ENCODE results near the gene ARHGEF11. TPM values are rescaled to one million over a fixed set of nuclear protein-coding genes. Genes with fewer than 3 reads are reported as not detected.

ARHGEF11 gene
- total and polyA plus RNA-seq, 4 donors: 14.2 to 44.1 (median 31.9) TPM

GRCh38 chr1:156939786-156940334 lies 105.7 kb downstream of the ARHGEF11 start:
- ATAC-seq (ENCODE audit: insufficient read depth, low FRiP score) (no peak), DNase-seq (no peak)
- no peak for TF ChIP-seq CTCF (IDR thresholded peaks at IDR 0.05; ENCODE audit: control extremely low read depth, extremely low read depth)
- Histone ChIP-seq H3K9me3 (ENCODE audit: control insufficient read depth in 4 of 4, insufficient read depth in 3 of 4, low read length in 3 of 4) (no peaks in the 10 kb centered on the region), H3K9ac (ENCODE audit: insufficient read depth in 1 of 2, low read length in 2 of 2) (no peak overlapping the region), H3K4me1 (ENCODE audit: control insufficient read depth in 5 of 5, insufficient read depth in 5 of 5, low read length in 5 of 5) (no peaks in the 10 kb centered on the region), H3K27me3 (ENCODE audit: control insufficient read depth in 3 of 3, insufficient read depth in 3 of 3, low read length in 2 of 3) (no peaks in the 10 kb centered on the region), H3K4me3 (no peak overlapping the region), H3K27ac (ENCODE audit: low read depth in 1 of 2, low read length in 1 of 2) (no peak overlapping the region), H3K36me3 (ENCODE audit: control insufficient read depth in 4 of 4, insufficient read depth in 4 of 4, low read length in 4 of 4) (peaks cover 11 to 75% (median 29%) of the 10 kb centered on the region in 4 donors)
- WGBS, 2 donors: 91 to 95% methylated on average over 13 of the region's 13 CpGs

GRCh38 chr1:156938813-156939212 lies 106.7 kb downstream of the ARHGEF11 start:
- ATAC-seq (ENCODE audit: insufficient read depth, low FRiP score): no peak
- no peaks in the 10 kb centered on the region for H3K9me3 ChIP-seq (ENCODE audit: control insufficient read depth in 4 of 4, insufficient read depth in 3 of 4, low read length in 3 of 4)
- H3K27me3 ChIP-seq (ENCODE audit: control insufficient read depth in 3 of 3, insufficient read depth in 3 of 3, low read length in 2 of 3): no peaks in the 10 kb centered on the region
- no peak for DNase-seq
- no peak overlapping the region for H3K9ac ChIP-seq (ENCODE audit: insufficient read depth in 1 of 2, low read length in 2 of 2)
- no peak overlapping the region for H3K27ac ChIP-seq (ENCODE audit: low read depth in 1 of 2, low read length in 1 of 2)
- no peak overlapping the region for H3K4me3 ChIP-seq
- 88 to 91% methylated on average over 6 to 7 of the region's 7 CpGs for WGBS, 2 donors
- H3K36me3 ChIP-seq (ENCODE audit: control insufficient read depth in 4 of 4, insufficient read depth in 4 of 4, low read length in 4 of 4): peaks cover 11 to 68% (median 20%) of the 10 kb centered on the region in 4 donors
- no peak for TF ChIP-seq CTCF (IDR thresholded peaks at IDR 0.05; ENCODE audit: control extremely low read depth, extremely low read depth)
- no peaks in the 10 kb centered on the region for H3K4me1 ChIP-seq (ENCODE audit: control insufficient read depth in 5 of 5, insufficient read depth in 5 of 5, low read length in 5 of 5)

- 64 to 68% methylated on average over 8 of the region's 8 CpGs for WGBS, 2 donors
- peaks cover 11 to 64% (median 14%) of the 10 kb centered on the region in 4 donors for H3K36me3 ChIP-seq (ENCODE audit: control insufficient read depth in 4 of 4, insufficient read depth in 4 of 4, low read length in 4 of 4)
- H3K4me1 ChIP-seq (ENCODE audit: control insufficient read depth in 5 of 5, insufficient read depth in 5 of 5, low read length in 5 of 5): no peaks in the 10 kb centered on the region
- no peak overlapping the region for H3K4me3 ChIP-seq
- H3K27ac ChIP-seq (ENCODE audit: low read depth in 1 of 2, low read length in 1 of 2): no peak overlapping the region
- ATAC-seq (ENCODE audit: insufficient read depth, low FRiP score) (no peak), DNase-seq (no peak)
- no peaks in the 10 kb centered on the region for H3K9me3 ChIP-seq (ENCODE audit: control insufficient read depth in 4 of 4, insufficient read depth in 3 of 4, low read length in 3 of 4)
- TF ChIP-seq CTCF (IDR thresholded peaks at IDR 0.05; ENCODE audit: control extremely low read depth, extremely low read depth): no peak
- no peak overlapping the region for H3K9ac ChIP-seq (ENCODE audit: insufficient read depth in 1 of 2, low read length in 2 of 2)
- H3K27me3 ChIP-seq (ENCODE audit: control insufficient read depth in 3 of 3, insufficient read depth in 3 of 3, low read length in 2 of 3): no peaks in the 10 kb centered on the region
Observed at GRCh38 chr1:156937883-156938282, 107.7 kb downstream of the ARHGEF11 start.

GRCh38 chr1:156936721-156937220 lies 108.8 kb downstream of the ARHGEF11 start:
- DNase-seq (no peak), ATAC-seq (ENCODE audit: insufficient read depth, low FRiP score) (no peak)
- TF ChIP-seq CTCF (IDR thresholded peaks at IDR 0.05; ENCODE audit: control extremely low read depth, extremely low read depth): no peak
- no peak overlapping the region for H3K4me3 ChIP-seq
- peaks cover 0 to 1% (median 0%) of the 10 kb centered on the region in 5 donors for H3K4me1 ChIP-seq (ENCODE audit: control insufficient read depth in 5 of 5, insufficient read depth in 5 of 5, low read length in 5 of 5)
- peaks cover 7 to 53% (median 12%) of the 10 kb centered on the region in 4 donors for H3K36me3 ChIP-seq (ENCODE audit: control insufficient read depth in 4 of 4, insufficient read depth in 4 of 4, low read length in 4 of 4)
- H3K27me3 ChIP-seq (ENCODE audit: control insufficient read depth in 3 of 3, insufficient read depth in 3 of 3, low read length in 2 of 3): no peaks in the 10 kb centered on the region
- 87 to 91% methylated on average over 10 of the region's 10 CpGs for WGBS, 2 donors
- H3K27ac ChIP-seq (ENCODE audit: low read depth in 1 of 2, low read length in 1 of 2): no peak overlapping the region
- no peaks in the 10 kb centered on the region for H3K9me3 ChIP-seq (ENCODE audit: control insufficient read depth in 4 of 4, insufficient read depth in 3 of 4, low read length in 3 of 4)
- no peak overlapping the region for H3K9ac ChIP-seq (ENCODE audit: insufficient read depth in 1 of 2, low read length in 2 of 2)

Data from lung (tissue), 12 donors.